ENCODE measurements around the gene ATP6V0C. TPM values are rescaled to one million over a fixed set of nuclear protein-coding genes. Genes with fewer than 3 reads are reported as not detected.

ATP6V0C gene
- total RNA-seq, 1 experiment from 2014 or later = 249 TPM

- ChIA-PET POLR2A (ENCODE audit: unreplicated experiment) (no interaction called here), CTCF (no interaction called here)
- no peaks in the 10 kb centered on the region for H3K36me3 ChIP-seq (ENCODE audit: low read depth)
- H3K27me3 ChIP-seq (ENCODE audit: insufficient read depth, low read depth) = no peaks in the 10 kb centered on the region
- no peak overlapping the region for H3K4me3 ChIP-seq
- no peak overlapping the region for H3K27ac ChIP-seq
- H3F3A ChIP-seq (ENCODE audit: insufficient read depth, low read depth) = no peaks in the 10 kb centered on the region
- no peaks in the 10 kb centered on the region for H3K79me2 ChIP-seq (ENCODE audit: low read depth)
- DNase-seq = no peak
- TF ChIP-seq EZH2 (IDR thresholded peaks at IDR 0.05; ENCODE audit: low read depth) = no peak
- TF ChIP-seq CTCF (conservative IDR thresholded peaks at IDR 0.05) = no peak
- intact Hi-C loops (cut with micrococcal nuclease; ENCODE audit: unreplicated experiment) = no loop called here
- no peak overlapping the region for H3K4me2 ChIP-seq
- no TSS peak for BruUV-seq (replicated peaks)
- no peaks in the 10 kb centered on the region for H4K20me1 ChIP-seq (ENCODE audit: insufficient read depth)
- no peaks in the 10 kb centered on the region for H3K4me1 ChIP-seq (replicated peaks; ENCODE audit: insufficient read depth)
- H3K9me2 ChIP-seq (ENCODE audit: insufficient read depth) = no peaks in the 10 kb centered on the region
- H3K9me3 ChIP-seq (ENCODE audit: insufficient read depth, low read depth) = no peaks in the 10 kb centered on the region
- no peak overlapping the region for H2AFZ ChIP-seq
Observed at GRCh38 chr16:2483939-2484897, 29.5 kb upstream of the ATP6V0C start.

GRCh38 chr16:2484898-2485508 is 28.7 kb upstream of the ATP6V0C start:
- intact Hi-C loops (cut with micrococcal nuclease; ENCODE audit: unreplicated experiment) = no loop called here
- ChIA-PET POLR2A (ENCODE audit: unreplicated experiment) (no interaction called here), CTCF (no interaction called here)
- Histone ChIP-seq H3K9me2 (ENCODE audit: insufficient read depth) (no peaks in the 10 kb centered on the region), H2AFZ (no peak overlapping the region), H3K36me3 (ENCODE audit: low read depth) (no peaks in the 10 kb centered on the region), H3K4me3 (no peak overlapping the region), H3K4me2 (no peak overlapping the region), H4K20me1 (ENCODE audit: insufficient read depth) (no peaks in the 10 kb centered on the region), H3K27ac (no peak overlapping the region), H3K79me2 (ENCODE audit: low read depth) (no peaks in the 10 kb centered on the region; the same call in 1 of the 2 replicates), H3K4me1 (replicated peaks; ENCODE audit: insufficient read depth) (no peaks in the 10 kb centered on the region), H3F3A (ENCODE audit: insufficient read depth, low read depth) (no peaks in the 10 kb centered on the region), H3K9me3 (ENCODE audit: insufficient read depth, low read depth) (no peaks in the 10 kb centered on the region), H3K27me3 (ENCODE audit: insufficient read depth, low read depth) (no peaks in the 10 kb centered on the region)
- BruUV-seq (replicated peaks) = no TSS peak
- DNase-seq = no peak
- TF ChIP-seq EZH2 (IDR thresholded peaks at IDR 0.05; ENCODE audit: low read depth) (no peak), CTCF (conservative IDR thresholded peaks at IDR 0.05) (no peak)

GRCh38 chr16:2485811-2486507 is 27.8 kb upstream of the ATP6V0C start:
- Histone ChIP-seq H2AFZ (no peak overlapping the region), H3K4me3 (no peak overlapping the region), H3K9me2 (ENCODE audit: insufficient read depth) (no peaks in the 10 kb centered on the region), H3K27me3 (ENCODE audit: insufficient read depth, low read depth) (no peaks in the 10 kb centered on the region), H3K36me3 (ENCODE audit: low read depth) (no peaks in the 10 kb centered on the region), H3F3A (ENCODE audit: insufficient read depth, low read depth) (no peaks in the 10 kb centered on the region), H3K4me2 (no peak overlapping the region), H4K20me1 (ENCODE audit: insufficient read depth) (no peaks in the 10 kb centered on the region), H3K27ac (no peak overlapping the region), H3K4me1 (replicated peaks; ENCODE audit: insufficient read depth) (no peaks in the 10 kb centered on the region), H3K79me2 (ENCODE audit: low read depth) (no peaks in the 10 kb centered on the region; the same call in 1 of the 2 replicates), H3K9me3 (ENCODE audit: insufficient read depth, low read depth) (no peaks in the 10 kb centered on the region)
- intact Hi-C loops (cut with micrococcal nuclease; ENCODE audit: unreplicated experiment) = no loop called here
- BruUV-seq (replicated peaks) = no TSS peak
- CTCF ChIA-PET = no interaction called here
- no peak for DNase-seq
- POLR2A ChIA-PET (ENCODE audit: unreplicated experiment) = no interaction called here
- no peak for TF ChIP-seq CTCF (conservative IDR thresholded peaks at IDR 0.05)
- TF ChIP-seq EZH2 (IDR thresholded peaks at IDR 0.05; ENCODE audit: low read depth) = no peak

Data from PC-9 (cell line).